ENCODE data around the gene MIS18BP1. TPM values are rescaled to one million over a fixed set of nuclear protein-coding genes. Genes with fewer than 3 reads are reported as not detected.

MIS18BP1 gene
- total and polyA plus RNA-seq, 2 of the 4 experiments (the other 2 are of a cell fraction) = 10.6 to 18.6 TPM

DNA sequence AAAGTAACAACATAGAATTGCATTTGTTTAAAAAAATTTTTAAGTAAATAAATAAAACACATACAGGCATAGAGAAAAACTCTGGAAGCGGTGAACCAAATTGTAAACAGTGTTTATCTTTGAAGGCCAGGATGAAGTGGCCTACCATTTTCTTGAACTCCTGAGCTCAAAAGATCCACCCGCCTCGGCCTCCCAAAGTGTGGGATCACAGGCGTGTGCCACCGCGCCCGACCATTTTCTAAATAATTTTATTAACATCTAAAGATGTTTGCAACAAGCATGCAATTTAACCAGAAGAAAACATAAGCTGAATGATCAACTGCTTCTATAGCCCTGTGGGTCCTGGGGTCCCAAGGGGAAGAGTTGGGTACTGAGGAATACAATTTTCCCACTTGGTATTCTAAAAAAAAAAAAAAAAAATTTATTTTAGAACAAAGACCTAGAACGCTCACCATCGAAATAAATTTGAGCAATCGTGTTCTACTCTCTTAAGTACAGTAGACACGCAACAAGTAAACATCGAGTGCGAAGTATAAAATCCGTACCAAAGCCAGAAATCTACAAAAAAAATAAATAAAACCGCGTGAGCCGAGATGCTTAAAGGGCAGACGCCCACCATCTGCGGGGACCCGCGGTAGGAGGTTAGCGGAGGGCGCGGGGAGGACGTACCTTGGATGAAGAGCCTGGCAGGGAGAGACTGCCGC is 484 bp downstream of the MIS18BP1 start:
- H3K4me2 ChIP-seq (ENCODE audit: low read depth, low read length) = peak overlapping the region; percentile 98
- ChIA-PET POLR2A (ENCODE audit: unreplicated experiment) (no interaction called here), CTCF (interaction anchor here (1.0 to 1.9 kb wide), 4 partner anchors 14 to 39 kb away, joined by 3 to 6 read pairs (median 4); no protein-coding TSS in a partner anchor)
- H4K91ac ChIP-seq (ENCODE audit: insufficient read depth, low read depth, low read length) = peak overlapping the region; percentile 43; the same call in 1 of the 2 replicates
- H3K56ac ChIP-seq (ENCODE audit: extremely low read depth, insufficient read depth, low read length) = peak overlapping the region; percentile 52; the same call in 1 of the 2 replicates
- no TSS peak for BruUV-seq (replicated peaks)
- H2BK120ac ChIP-seq (ENCODE audit: low read depth, low read length) = no peak overlapping the region
- no peaks in the 10 kb centered on the region for H3K27me3 ChIP-seq (ENCODE audit: control insufficient read depth, insufficient read depth, low read length)
- no peak overlapping the region for H2AK5ac ChIP-seq (ENCODE audit: low read depth, low read length)
- intact Hi-C loops (cut with micrococcal nuclease) (loop anchor here (1.0 to 5.0 kb wide), 5 partner anchors 118 to 355 kb away; partner anchors contain the start of genes FKBP3, PRPF39 and TOGARAM1), in situ Hi-C loops (cut with MboI; ENCODE audit: low sequenced_read_pairs) (no loop called here), dilution Hi-C loops (cut with HindIII; ENCODE audit: low sequenced_read_pairs, unreplicated experiment) (no loop called here)
- DNase-seq (peak; percentile 5), ATAC-seq (ENCODE audit: low read depth) (no peak)
- no peak overlapping the region; the same call in 1 of the 2 replicates for H4K5ac ChIP-seq (ENCODE audit: low read depth, low read length)
- H2AFZ ChIP-seq (replicated peaks; ENCODE audit: low read length, poor library complexity) = peak overlapping the region; percentile 99
- peak overlapping the region; percentile 41 for H3K23ac ChIP-seq (ENCODE audit: low read depth, low read length)
- no peak overlapping the region for H2BK20ac ChIP-seq (ENCODE audit: low read depth, low read length)
- H3K14ac ChIP-seq (replicated peaks; ENCODE audit: low read depth, low read length) = peak overlapping the region; percentile 44; the same call in 1 of the 2 replicates
- H3K9me3 ChIP-seq (ENCODE audit: control insufficient read depth, insufficient read depth, low read length) = no peaks in the 10 kb centered on the region
- H2BK15ac ChIP-seq (ENCODE audit: low read depth, low read length) = no peak overlapping the region
- H3K4ac ChIP-seq (ENCODE audit: low read depth, low read length) = peak overlapping the region; percentile 38; the same call in 1 of the 2 replicates
- H3K27ac ChIP-seq (ENCODE audit: insufficient read depth, low read length) = peak overlapping the region; percentile 61
- no peaks in the 10 kb centered on the region for H3K36me3 ChIP-seq (ENCODE audit: control insufficient read depth, insufficient read depth, low read length)
- TF ChIP-seq ELK1 (IDR thresholded peaks at IDR 0.05; ENCODE audit: borderline replicate concordance, low read depth, low read length) (no peak), RCOR1 (IDR thresholded peaks at IDR 0.05; ENCODE audit: insufficient replicate concordance, low read length) (no peak), FOS (IDR thresholded peaks at IDR 0.05; ENCODE audit: low read depth, low read length) (no peak), RAD21 (IDR thresholded peaks at IDR 0.05; ENCODE audit: low read length) (no peak), MAFK (IDR thresholded peaks at IDR 0.05; ENCODE audit: low read depth, low read length) (no peak), MAZ (IDR thresholded peaks at IDR 0.05; ENCODE audit: borderline replicate concordance, low read depth, low read length) (peak; percentile 1; the same call in 1 of the 2 replicates), RFX5 (IDR thresholded peaks at IDR 0.05; ENCODE audit: low read depth, low read length) (no peak), CTCF (conservative IDR thresholded peaks at IDR 0.05; ENCODE audit: low read depth, low read length) (no peak)
- peaks cover 3% of the 10 kb centered on the region; the same call in 1 of the 2 replicates for H3K9me1 ChIP-seq (ENCODE audit: insufficient read depth, low read length)
- peaks cover 0 to 17% of the 10 kb centered on the region in 2 experiments; a peak in 2 of 4 replicates for H3K79me1 ChIP-seq (ENCODE audit: low read depth in 1 of 2, low read length in 2 of 2)
- peaks cover 4% of the 10 kb centered on the region; the same call in 1 of the 2 replicates for H4K20me1 ChIP-seq (ENCODE audit: insufficient read depth, low read length)
- 1% methylated on average over 12 of the region's 26 CpGs; no CpG with 5 or more reads in 1 of the 2 experiments for WGBS, 2 experiments (ENCODE audit: extremely low coverage in 2 of 2, insufficient read length in 1 of 2)
- peak overlapping the region; percentile 74 for H3K9ac ChIP-seq (ENCODE audit: low read depth, low read length)
- H2AK9ac ChIP-seq (replicated peaks; ENCODE audit: low read depth, low read length, poor library complexity) = peak overlapping the region; percentile 31
- peak overlapping the region; percentile 82 for H3K4me3 ChIP-seq (ENCODE audit: insufficient read depth, low read depth, low read length)
- H3K18ac ChIP-seq (ENCODE audit: low read depth, low read length) = 0 out of 2 replicates have a peak overlapping the region, but pooled peaks have one; percentile 4
- H3K4me1 ChIP-seq (ENCODE audit: control insufficient read depth, insufficient read depth, low read length) = peaks cover 4% of the 10 kb centered on the region; the same call in 1 of the 2 replicates
- peak overlapping the region; percentile 16 to 38; a peak in 2 of 4 replicates for H4K8ac ChIP-seq (ENCODE audit: low read depth in 2 of 2, low read length in 2 of 2)
- H2BK5ac ChIP-seq (ENCODE audit: low read depth, low read length, poor library complexity, severe bottlenecking) = peak overlapping the region; percentile 20
